ENCODE data around the gene TTBK2.

DNA sequence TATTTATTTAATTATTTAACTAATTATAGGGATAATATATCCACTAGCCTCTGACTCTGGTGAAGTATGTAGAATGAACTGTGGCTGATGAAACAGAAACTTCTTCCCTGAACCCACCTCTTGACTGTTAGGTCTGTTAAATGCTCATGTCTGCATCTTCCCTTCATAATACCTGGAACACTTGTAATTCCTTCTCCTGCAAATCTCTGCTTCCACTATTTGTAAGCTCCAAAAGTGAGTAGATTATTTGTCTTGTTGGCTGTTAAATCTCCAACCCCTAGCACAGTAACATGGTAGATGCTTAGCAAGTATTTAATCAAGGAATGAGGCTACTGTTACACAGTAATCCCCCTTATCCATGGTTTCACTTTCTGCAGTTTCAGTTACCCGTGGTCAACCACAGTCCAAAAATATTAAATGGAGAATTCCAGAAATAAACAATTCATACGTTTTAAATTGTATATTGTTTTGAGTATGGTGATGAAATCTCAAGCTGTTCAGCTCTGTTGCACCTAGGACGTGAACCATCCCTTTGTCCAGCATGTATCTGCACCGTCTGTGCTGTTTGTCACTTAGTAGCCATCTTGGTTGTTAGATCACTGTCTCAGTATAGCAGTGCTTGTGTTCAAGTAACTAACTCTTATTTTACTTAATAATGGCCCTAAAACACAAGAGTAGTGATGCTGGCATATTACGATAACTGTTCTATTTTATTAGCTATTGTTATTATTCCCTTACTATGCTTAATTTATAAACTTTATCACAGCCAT lies 5.7 kb downstream of the TTBK2 start:
- TF ChIP-seq, protein P1, sequence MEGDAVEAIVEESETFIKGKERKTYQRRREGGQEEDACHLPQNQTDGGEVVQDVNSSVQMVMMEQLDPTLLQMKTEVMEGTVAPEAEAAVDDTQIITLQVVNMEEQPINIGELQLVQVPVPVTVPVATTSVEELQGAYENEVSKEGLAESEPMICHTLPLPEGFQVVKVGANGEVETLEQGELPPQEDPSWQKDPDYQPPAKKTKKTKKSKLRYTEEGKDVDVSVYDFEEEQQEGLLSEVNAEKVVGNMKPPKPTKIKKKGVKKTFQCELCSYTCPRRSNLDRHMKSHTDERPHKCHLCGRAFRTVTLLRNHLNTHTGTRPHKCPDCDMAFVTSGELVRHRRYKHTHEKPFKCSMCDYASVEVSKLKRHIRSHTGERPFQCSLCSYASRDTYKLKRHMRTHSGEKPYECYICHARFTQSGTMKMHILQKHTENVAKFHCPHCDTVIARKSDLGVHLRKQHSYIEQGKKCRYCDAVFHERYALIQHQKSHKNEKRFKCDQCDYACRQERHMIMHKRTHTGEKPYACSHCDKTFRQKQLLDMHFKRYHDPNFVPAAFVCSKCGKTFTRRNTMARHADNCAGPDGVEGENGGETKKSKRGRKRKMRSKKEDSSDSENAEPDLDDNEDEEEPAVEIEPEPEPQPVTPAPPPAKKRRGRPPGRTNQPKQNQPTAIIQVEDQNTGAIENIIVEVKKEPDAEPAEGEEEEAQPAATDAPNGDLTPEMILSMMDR (IDR thresholded peaks at IDR 0.05; ENCODE audit: extremely low read depth in 1 of 2, insufficient read depth in 1 of 2, low read depth in 1 of 2, low read length in 2 of 2) = no peak
- TF ChIP-seq JUN (IDR thresholded peaks at IDR 0.05; ENCODE audit: borderline replicate concordance, insufficient read depth, insufficient read length, low read depth) = no peak
- TF ChIP-seq, protein P2, sequence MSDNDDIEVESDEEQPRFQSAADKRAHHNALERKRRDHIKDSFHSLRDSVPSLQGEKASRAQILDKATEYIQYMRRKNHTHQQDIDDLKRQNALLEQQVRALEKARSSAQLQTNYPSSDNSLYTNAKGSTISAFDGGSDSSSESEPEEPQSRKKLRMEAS (IDR thresholded peaks at IDR 0.05; ENCODE audit: insufficient read depth, insufficient read length) = no peak
- TF ChIP-seq FOS (IDR thresholded peaks at IDR 0.05; ENCODE audit: borderline replicate concordance, insufficient read depth, low read length) = no peak
- no peak for TF ChIP-seq POLR2A (IDR thresholded peaks at IDR 0.05; ENCODE audit: low read depth, low read length)
- no peak for TF ChIP-seq EZH2 (IDR thresholded peaks at IDR 0.05; ENCODE audit: borderline replicate concordance, low read depth, low read length, severe bottlenecking)
- no peak for TF ChIP-seq POLR2AphosphoS5 (IDR thresholded peaks at IDR 0.05; ENCODE audit: insufficient read depth, low read depth, low read length)
- TF ChIP-seq MYC (IDR thresholded peaks at IDR 0.05; ENCODE audit: low read depth, low read length) = no peak
